ENCODE results near the gene RREB1.
"Not testable (repeated sequence)": the region's sequence is repeated elsewhere in the genome, so short reads cannot be mapped to it uniquely, and the experiment has no call there.

The RREB1 gene

GRCh38 chr6:7247828-7248227, 140.1 kb downstream of the RREB1 start:
- no peak for DNase-seq

GRCh38 chr6:7249391-7249790, 141.6 kb downstream of the RREB1 start:
- no peak for DNase-seq

- DNase-seq, result no peak
Measured at GRCh38 chr6:7249946-7250643, 142.3 kb downstream of the RREB1 start.

GRCh38 chr6:7250812-7251211, 143.1 kb downstream of the RREB1 start:
- no peak for DNase-seq

GRCh38 chr6:7251646-7252260, 144.0 kb downstream of the RREB1 start:
- DNase-seq, result no peak

GRCh38 chr6:7252390-7252789, 144.6 kb downstream of the RREB1 start:
- DNase-seq, result no peak

GRCh38 chr6:7254980-7255835, 147.4 kb downstream of the RREB1 start:
- no peak for DNase-seq

GRCh38 chr6:7255918-7256317, 148.2 kb downstream of the RREB1 start:
- DNase-seq, result no peak

- no peak for DNase-seq
Measured at GRCh38 chr6:7256785-7257184, 149.0 kb downstream of the RREB1 start.

GRCh38 chr6:7257521-7258230, 149.9 kb downstream of the RREB1 start:
- DNase-seq, result no peak

- no peak for DNase-seq
Measured at GRCh38 chr6:7258231-7258763, 150.5 kb downstream of the RREB1 start.

- DNase-seq, result no peak
Measured at GRCh38 chr6:7260291-7261031, 152.7 kb downstream of the RREB1 start.

- DNase-seq, result no peak
Measured at GRCh38 chr6:7261032-7261841, 153.5 kb downstream of the RREB1 start.

GRCh38 chr6:7261852-7262461, 154.2 kb downstream of the RREB1 start:
- no peak for DNase-seq

GRCh38 chr6:7262746-7263518, 155.2 kb downstream of the RREB1 start:
- no peak for DNase-seq

- not testable (repeated sequence) for DNase-seq
Measured at GRCh38 chr6:7263519-7263805, 155.7 kb downstream of the RREB1 start.

GRCh38 chr6:7264041-7264440, 156.3 kb downstream of the RREB1 start:
- DNase-seq, result no peak

GRCh38 chr6:7264686-7265384, 157.1 kb downstream of the RREB1 start:
- DNase-seq, result no peak

- not testable (repeated sequence) for DNase-seq
Measured at GRCh38 chr6:7265385-7265726, 157.6 kb downstream of the RREB1 start.

- DNase-seq, result no peak
Measured at GRCh38 chr6:7267071-7267465, 159.3 kb downstream of the RREB1 start.
